ENCODE data around the gene DOC2B.
"Not testable (repeated sequence)": the region's sequence is repeated elsewhere in the genome, so short reads cannot be mapped to it uniquely, and the experiment has no call there.

The DOC2B gene

GRCh38 chr17:225551-225950 lies 44.1 kb upstream of the DOC2B start:
- Histone ChIP-seq H2AFZ (ENCODE audit: low read depth, low read length) (no peak overlapping the region), H3K27ac (ENCODE audit: low read length) (no peak overlapping the region), H3K79me2 (ENCODE audit: low read length) (no peaks in the 10 kb centered on the region), H3K9me3 (ENCODE audit: insufficient read depth, low read length) (no peaks in the 10 kb centered on the region), H3K4me1 (ENCODE audit: low read length) (no peaks in the 10 kb centered on the region), H3K36me3 (replicated peaks; ENCODE audit: low read depth, low read length) (no peaks in the 10 kb centered on the region), H4K20me1 (ENCODE audit: insufficient read depth, low read length) (no peaks in the 10 kb centered on the region), H3K9ac (ENCODE audit: low read length) (no peak overlapping the region), H3K4me2 (ENCODE audit: low read length) (no peak overlapping the region), H3K4me3 (ENCODE audit: low read length) (no peak overlapping the region), H3K27me3 (ENCODE audit: low read depth, low read length) (no peaks in the 10 kb centered on the region)
- no peak for TF ChIP-seq EZH2phosphoT487 (IDR thresholded peaks at IDR 0.05; ENCODE audit: low read depth)
- no peak for TF ChIP-seq CTCF (IDR thresholded peaks at IDR 0.05; ENCODE audit: low read depth, low read length)

- H3K4me2 ChIP-seq (ENCODE audit: low read length); H3K4me1 ChIP-seq (ENCODE audit: low read length); H2AFZ ChIP-seq (ENCODE audit: low read depth, low read length); H3K9me3 ChIP-seq (ENCODE audit: insufficient read depth, low read length); H3K36me3 ChIP-seq (replicated peaks; ENCODE audit: low read depth, low read length); H3K9ac ChIP-seq (ENCODE audit: low read length); H3K27me3 ChIP-seq (ENCODE audit: low read depth, low read length); H3K4me3 ChIP-seq (ENCODE audit: low read length); H4K20me1 ChIP-seq (ENCODE audit: insufficient read depth, low read length); H3K27ac ChIP-seq (ENCODE audit: low read length); H3K79me2 ChIP-seq (ENCODE audit: low read length): not testable (repeated sequence)
Measured at GRCh38 chr17:224576-224975, 43.1 kb upstream of the DOC2B start.

- Histone ChIP-seq H3K9me3 (ENCODE audit: insufficient read depth, low read length) (no peaks in the 10 kb centered on the region), H3K79me2 (ENCODE audit: low read length) (no peaks in the 10 kb centered on the region), H3K4me1 (ENCODE audit: low read length) (no peaks in the 10 kb centered on the region), H3K4me2 (ENCODE audit: low read length) (no peak overlapping the region), H2AFZ (ENCODE audit: low read depth, low read length) (no peak overlapping the region), H3K9ac (ENCODE audit: low read length) (no peak overlapping the region), H3K4me3 (ENCODE audit: low read length) (no peak overlapping the region), H3K27ac (ENCODE audit: low read length) (no peak overlapping the region), H3K36me3 (replicated peaks; ENCODE audit: low read depth, low read length) (no peaks in the 10 kb centered on the region), H3K27me3 (ENCODE audit: low read depth, low read length) (no peaks in the 10 kb centered on the region), H4K20me1 (ENCODE audit: insufficient read depth, low read length) (no peaks in the 10 kb centered on the region)
- TF ChIP-seq CTCF (IDR thresholded peaks at IDR 0.05; ENCODE audit: low read depth, low read length) (no peak), EZH2phosphoT487 (IDR thresholded peaks at IDR 0.05; ENCODE audit: low read depth) (no peak)
Measured at GRCh38 chr17:223723-224471, 42.4 kb upstream of the DOC2B start.

- Histone ChIP-seq H3K27me3 (ENCODE audit: low read depth, low read length) (no peaks in the 10 kb centered on the region), H3K4me1 (ENCODE audit: low read length) (no peaks in the 10 kb centered on the region), H3K79me2 (ENCODE audit: low read length) (no peaks in the 10 kb centered on the region)
Measured at GRCh38 chr17:222172-222571, 40.7 kb upstream of the DOC2B start.

More at GRCh38 chr17:222172-222571, 40.7 kb upstream of the DOC2B start:
- no peaks in the 10 kb centered on the region for H4K20me1 ChIP-seq (ENCODE audit: insufficient read depth, low read length)
- no peak overlapping the region for H3K9ac ChIP-seq (ENCODE audit: low read length)
- H3K27ac ChIP-seq (ENCODE audit: low read length), result no peak overlapping the region
- no peak overlapping the region for H3K4me2 ChIP-seq (ENCODE audit: low read length)
- H3K36me3 ChIP-seq (replicated peaks; ENCODE audit: low read depth, low read length), result no peaks in the 10 kb centered on the region
- no peaks in the 10 kb centered on the region for H3K9me3 ChIP-seq (ENCODE audit: insufficient read depth, low read length)
- no peak overlapping the region for H2AFZ ChIP-seq (ENCODE audit: low read depth, low read length)
- TF ChIP-seq CTCF (IDR thresholded peaks at IDR 0.05; ENCODE audit: low read depth, low read length) (no peak), EZH2phosphoT487 (IDR thresholded peaks at IDR 0.05; ENCODE audit: low read depth) (no peak)
- no peak overlapping the region for H3K4me3 ChIP-seq (ENCODE audit: low read length)
